ENCODE data around the gene TYK2.

DNA sequence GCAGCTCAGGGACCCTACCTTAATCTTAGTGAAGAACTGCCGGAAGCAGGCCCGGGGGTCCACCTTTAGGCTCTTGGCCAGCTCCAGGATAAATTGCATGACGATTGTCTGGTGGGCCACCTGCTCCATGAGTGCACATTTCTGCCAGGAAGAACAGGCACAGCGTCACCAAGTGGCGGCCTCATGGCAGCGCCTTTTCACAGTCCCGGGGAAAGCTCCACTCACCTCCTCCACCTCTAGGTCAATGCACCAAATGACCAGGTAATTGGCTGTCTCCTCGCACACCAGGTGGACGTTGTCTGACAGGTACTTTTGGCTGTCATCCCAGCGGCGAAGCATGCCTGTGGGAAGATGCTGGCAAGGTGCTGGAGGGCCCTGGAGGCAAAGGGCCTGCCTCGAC, 14.6 kb upstream of the TYK2 start:
- TF ChIP-seq ZNF672 (CRISPR knock-in tag; IDR thresholded peaks at IDR 0.05) (no peak), PCBP1 (IDR thresholded peaks at IDR 0.05; ENCODE audit: borderline replicate concordance, low read depth, low read length) (no peak), TAF1 (CRISPR knock-in tag; IDR thresholded peaks at IDR 0.05) (no peak), POLR2A (IDR thresholded peaks at IDR 0.05; ENCODE audit: insufficient read depth in 1 of 2, low read depth in 2 of 2, low read length in 2 of 2) (no peak), BRCA1 (CRISPR knock-in tag; IDR thresholded peaks at IDR 0.05) (no peak), FOXA1 (IDR thresholded peaks at IDR 0.05) (no peak), FOXA1 (CRISPR knock-in tag; IDR thresholded peaks at IDR 0.05) (no peak), ZNF232 (CRISPR knock-in tag; IDR thresholded peaks at IDR 0.05; ENCODE audit: borderline replicate concordance) (no peak), POLR2AphosphoS2 (IDR thresholded peaks at IDR 0.05; ENCODE audit: low read depth, low read length) (no peak), YY1 (IDR thresholded peaks at IDR 0.05; ENCODE audit: insufficient read depth, insufficient replicate concordance, low read depth, low read length) (no peak), CBX5 (CRISPR knock-in tag; IDR thresholded peaks at IDR 0.05; ENCODE audit: borderline replicate concordance) (no peak), KDM6A (CRISPR knock-in tag; IDR thresholded peaks at IDR 0.05; ENCODE audit: low read depth) (no peak)
- TF ChIP-seq, protein P1, sequence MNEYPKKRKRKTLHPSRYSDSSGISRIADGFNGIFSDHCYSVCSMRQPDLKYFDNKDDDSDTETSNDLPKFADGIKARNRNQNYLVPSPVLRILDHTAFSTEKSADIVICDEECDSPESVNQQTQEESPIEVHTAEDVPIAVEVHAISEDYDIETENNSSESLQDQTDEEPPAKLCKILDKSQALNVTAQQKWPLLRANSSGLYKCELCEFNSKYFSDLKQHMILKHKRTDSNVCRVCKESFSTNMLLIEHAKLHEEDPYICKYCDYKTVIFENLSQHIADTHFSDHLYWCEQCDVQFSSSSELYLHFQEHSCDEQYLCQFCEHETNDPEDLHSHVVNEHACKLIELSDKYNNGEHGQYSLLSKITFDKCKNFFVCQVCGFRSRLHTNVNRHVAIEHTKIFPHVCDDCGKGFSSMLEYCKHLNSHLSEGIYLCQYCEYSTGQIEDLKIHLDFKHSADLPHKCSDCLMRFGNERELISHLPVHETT (CRISPR knock-in tag; conservative IDR thresholded peaks at IDR 0.05): no peak
- TF ChIP-seq, protein P2, sequence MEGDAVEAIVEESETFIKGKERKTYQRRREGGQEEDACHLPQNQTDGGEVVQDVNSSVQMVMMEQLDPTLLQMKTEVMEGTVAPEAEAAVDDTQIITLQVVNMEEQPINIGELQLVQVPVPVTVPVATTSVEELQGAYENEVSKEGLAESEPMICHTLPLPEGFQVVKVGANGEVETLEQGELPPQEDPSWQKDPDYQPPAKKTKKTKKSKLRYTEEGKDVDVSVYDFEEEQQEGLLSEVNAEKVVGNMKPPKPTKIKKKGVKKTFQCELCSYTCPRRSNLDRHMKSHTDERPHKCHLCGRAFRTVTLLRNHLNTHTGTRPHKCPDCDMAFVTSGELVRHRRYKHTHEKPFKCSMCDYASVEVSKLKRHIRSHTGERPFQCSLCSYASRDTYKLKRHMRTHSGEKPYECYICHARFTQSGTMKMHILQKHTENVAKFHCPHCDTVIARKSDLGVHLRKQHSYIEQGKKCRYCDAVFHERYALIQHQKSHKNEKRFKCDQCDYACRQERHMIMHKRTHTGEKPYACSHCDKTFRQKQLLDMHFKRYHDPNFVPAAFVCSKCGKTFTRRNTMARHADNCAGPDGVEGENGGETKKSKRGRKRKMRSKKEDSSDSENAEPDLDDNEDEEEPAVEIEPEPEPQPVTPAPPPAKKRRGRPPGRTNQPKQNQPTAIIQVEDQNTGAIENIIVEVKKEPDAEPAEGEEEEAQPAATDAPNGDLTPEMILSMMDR (CRISPR knock-in tag; IDR thresholded peaks at IDR 0.05): no peak
